Measurements from ENCODE around the gene UGT1A5. TPM values are rescaled to one million over a fixed set of nuclear protein-coding genes. Genes with fewer than 3 reads are reported as not detected.
"Not testable (repeated sequence)": the region's sequence is repeated elsewhere in the genome, so short reads cannot be mapped to it uniquely, and the experiment has no call there.

The UGT1A5 gene
- total and polyA plus RNA-seq, 2 experiments from 2014 or later: not detected

DNA sequence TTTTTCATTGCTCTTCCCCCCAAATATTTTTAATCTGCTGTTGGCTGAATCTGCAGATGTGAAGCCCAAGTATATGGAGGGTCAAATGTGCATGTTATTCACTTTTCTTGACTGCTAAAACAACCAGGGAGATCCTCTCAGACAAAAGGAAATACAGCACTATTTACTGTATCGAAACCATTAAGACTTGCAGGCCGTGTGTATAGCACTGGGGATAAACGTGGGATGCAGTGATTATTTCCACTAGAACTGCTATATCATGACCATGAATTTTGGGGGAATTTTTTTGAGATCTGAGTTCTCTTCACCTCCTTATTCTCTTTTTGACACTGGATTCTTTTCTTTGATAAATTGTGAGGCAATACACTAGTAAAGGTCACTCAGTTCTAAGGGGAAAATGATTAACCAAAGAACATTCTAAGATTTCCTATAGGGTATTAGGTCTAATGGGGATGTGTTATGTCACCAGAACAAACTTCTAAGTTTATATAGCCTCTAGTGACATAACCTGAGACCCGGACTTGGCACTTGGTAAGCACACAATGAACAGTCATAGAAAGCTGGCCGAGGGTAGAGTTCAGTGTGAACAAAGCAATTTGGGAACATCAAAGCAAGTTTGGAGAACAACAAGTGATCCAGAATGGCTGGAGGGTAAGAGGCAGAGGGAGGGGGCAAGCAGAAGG is 32.5 kb downstream of the UGT1A5 start:
- H3F3A ChIP-seq (replicated peaks; ENCODE audit: low read depth): no peaks in the 10 kb centered on the region
- no peaks in the 10 kb centered on the region for H3K27me3 ChIP-seq (ENCODE audit: insufficient read depth)
- no peak for TF ChIP-seq REST (IDR thresholded peaks at IDR 0.05; ENCODE audit: unreplicated experiment)
- no peak for TF ChIP-seq CTCF (conservative IDR thresholded peaks at IDR 0.05; ENCODE audit: low read depth in 2 of 2)
- no peak for TF ChIP-seq POLR2AphosphoS5 (IDR thresholded peaks at IDR 0.05; ENCODE audit: low read depth)
- peaks cover 9% of the 10 kb centered on the region for H3K36me3 Mint-ChIP-seq (ENCODE audit: low read depth)
- ATAC-seq (no peak), DNase-seq (ENCODE audit: low spot score) (no peak)
- H3K4me1 Mint-ChIP-seq: no peaks in the 10 kb centered on the region
- H3K4me2 ChIP-seq: no peak overlapping the region
- H4K20me1 ChIP-seq (replicated peaks; ENCODE audit: insufficient read depth): no peaks in the 10 kb centered on the region
- H3K79me2 ChIP-seq (replicated peaks; ENCODE audit: insufficient read depth): no peaks in the 10 kb centered on the region
- H3K27ac Mint-ChIP-seq: no peak overlapping the region
- peaks cover 38% of the 10 kb centered on the region for H3K9me3 Mint-ChIP-seq
- peaks cover 2% of the 10 kb centered on the region for H3K27me3 Mint-ChIP-seq (ENCODE audit: insufficient read depth, low read depth, poor library complexity)
- no peaks in the 10 kb centered on the region for H3K4me1 ChIP-seq (ENCODE audit: insufficient read depth)
- H3K27ac ChIP-seq (ENCODE audit: low read depth): no peak overlapping the region
- no peak overlapping the region for H3K4me3 Mint-ChIP-seq
- no peaks in the 10 kb centered on the region for H3K36me3 ChIP-seq (ENCODE audit: insufficient read depth)
- H3K9me2 ChIP-seq (ENCODE audit: insufficient read depth): no peaks in the 10 kb centered on the region
- no peak overlapping the region for H2AFZ ChIP-seq
- no peak overlapping the region for H3K4me3 ChIP-seq

DNA sequence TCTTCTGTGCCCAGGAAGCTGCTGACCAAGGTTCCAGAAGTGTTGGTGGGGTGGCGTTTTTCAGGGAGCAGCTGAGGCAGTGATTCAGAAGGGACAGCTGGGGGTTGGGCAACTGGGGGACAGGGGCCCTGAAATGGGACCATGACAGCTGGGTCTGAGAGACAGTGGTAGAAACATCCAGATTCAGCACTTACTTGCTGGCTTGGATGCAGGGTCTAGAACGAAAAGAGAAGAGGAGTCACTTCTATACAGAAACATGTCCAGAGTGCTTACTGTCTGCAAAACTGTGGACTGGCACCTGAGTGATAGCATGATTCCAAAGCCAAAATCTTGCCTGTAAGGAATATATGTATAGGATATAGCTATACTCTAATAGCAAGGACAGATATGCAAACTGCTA is 33.1 kb downstream of the UGT1A5 start:
- not testable (repeated sequence) for H3K4me1 ChIP-seq (ENCODE audit: insufficient read depth); H3K9me2 ChIP-seq (ENCODE audit: insufficient read depth); H3K79me2 ChIP-seq (replicated peaks; ENCODE audit: insufficient read depth); H2AFZ ChIP-seq; H3K27me3 ChIP-seq (ENCODE audit: insufficient read depth); H3K27ac ChIP-seq (ENCODE audit: low read depth); H3K4me1 Mint-ChIP-seq; H3K4me2 ChIP-seq; DNase-seq (ENCODE audit: low spot score); H3K4me3 ChIP-seq; H3F3A ChIP-seq (replicated peaks; ENCODE audit: low read depth); H3K27ac Mint-ChIP-seq; ATAC-seq; H3K36me3 ChIP-seq (ENCODE audit: insufficient read depth); H3K27me3 Mint-ChIP-seq (ENCODE audit: insufficient read depth, low read depth, poor library complexity); H3K4me3 Mint-ChIP-seq; H4K20me1 ChIP-seq (replicated peaks; ENCODE audit: insufficient read depth)
- Mint-ChIP-seq H3K9me3 (peaks cover 41% of the 10 kb centered on the region), H3K36me3 (ENCODE audit: low read depth) (peaks cover 12% of the 10 kb centered on the region)

Measured in GM23338 (cell line).